H1 (cell line): ENCODE data around the gene KLHL34. TPM values are rescaled to one million over a fixed set of nuclear protein-coding genes. Genes with fewer than 3 reads are reported as not detected.

Experiments used
- CTCF ChIA-PET: fragments of 300-600 bp; sonication (Branson Sonifier 250); formaldehyde crosslinking; loops from one replicate; lab custom pipeline; 2021; ENCODE audit not compliant: partially characterized antibody; lab: Charles Lee
- POLR2A ChIA-PET: fragments of 300-600 bp; sonication (Branson Sonifier 250); formaldehyde crosslinking; loops from one replicate; lab custom pipeline; 2021; ENCODE audit warnings: inconsistent platforms; ENCODE audit not compliant: partially characterized antibody; lab: Charles Lee
- DNase-seq, 2 experiments: peaks; one replicate each; pipeline versions ENCODE4 v3.0.0 to v3.0.0-alpha.2; 2010 to 2022; ENCODE audit warnings: low spot score in 2 of 2, low read depth in 1 of 2, mixed read lengths in 1 of 2
- FAIRE-seq: peaks from 2 replicates; lab custom pipeline; 2011; peaks lifted over from hg19 to GRCh38; lab: Jason Lieb, UNC
- H2AFZ ChIP-seq: 2 replicates; pipeline ENCODE4 v1.8.1; 2012; ENCODE audit warnings: low read length, inconsistent platforms
- H2AK5ac ChIP-seq: 2 replicates; pipeline ENCODE4 v1.6.1; 2013; ENCODE audit warnings: low read depth, low read length
- H2BK120ac ChIP-seq: replicated peaks from 2 replicates; pipeline ENCODE3; 2013; ENCODE audit warnings: low read depth, low read length, inconsistent platforms
- H2BK12ac ChIP-seq: 2 replicates; pipeline ENCODE4 v1.6.1; 2013; ENCODE audit warnings: low read depth, low read length
- H2BK15ac ChIP-seq: 2 replicates; pipeline ENCODE4 v1.6.1; 2013; ENCODE audit warnings: low read length
- H2BK20ac ChIP-seq: 2 replicates; pipeline ENCODE4 v1.6.1; 2013; ENCODE audit warnings: low read length
- H2BK5ac ChIP-seq: 2 replicates; pipeline ENCODE4 v1.6.1; 2013; ENCODE audit warnings: low read depth, low read length
- H3K14ac ChIP-seq: 2 replicates; pipeline ENCODE4 v1.6.1; 2013; ENCODE audit warnings: inconsistent platforms; ENCODE audit not compliant: insufficient read length
- H3K18ac ChIP-seq: 2 replicates; pipeline ENCODE4 v1.6.1; 2013; ENCODE audit warnings: low read length; ENCODE audit errors: extremely low read depth
- H3K23ac ChIP-seq: 2 replicates; pipeline ENCODE4 v1.6.1; 2013; ENCODE audit warnings: inconsistent platforms; ENCODE audit not compliant: insufficient read length
- H3K23me2 ChIP-seq: 2 replicates; pipeline ENCODE4 v1.6.1; 2013; ENCODE audit warnings: low read depth, low read length
- H3K27ac ChIP-seq: 2 replicates; pipeline ENCODE4 v1.6.1; 2011; ENCODE audit warnings: low read depth, low read length, inconsistent platforms
- H3K27me3 ChIP-seq, 4 experiments: replicated peaks in 1 of 4; 1 replicate in 1 of 4; 2 replicates in 3 of 4; pipeline versions ENCODE4 v1.6.1 to v1.8.1; 2011 to 2013; ENCODE audit warnings: low read length in 3 of 4, mild to moderate bottlenecking in 3 of 4, inconsistent platforms in 2 of 4, mixed read lengths in 2 of 4, moderate library complexity in 1 of 4; ENCODE audit not compliant: control insufficient read depth in 3 of 4, insufficient read depth in 3 of 4; ENCODE audit errors: extremely low read depth in 1 of 4
- H3K36me3 ChIP-seq, 4 experiments: 2 replicates each; pipeline versions ENCODE4 v1.6.1 to v1.8.1; 2011 to 2013; ENCODE audit warnings: mild to moderate bottlenecking in 4 of 4, low read length in 3 of 4, moderate library complexity in 2 of 4, control low read depth in 1 of 4, inconsistent platforms in 1 of 4; ENCODE audit not compliant: insufficient read depth in 4 of 4, control insufficient read depth in 2 of 4
- H3K4ac ChIP-seq: replicated peaks from 2 replicates; pipeline ENCODE3; 2013; ENCODE audit warnings: low read length, low read depth, mixed read lengths, inconsistent platforms; ENCODE audit not compliant: insufficient read length
- H3K4me1 ChIP-seq, 4 experiments: replicated peaks in 1 of 4; 1 replicate in 1 of 4; 2 replicates in 3 of 4; pipeline versions ENCODE4 v1.6.1 to v1.8.1; 2011 to 2013; ENCODE audit warnings: low read length in 3 of 4, inconsistent platforms in 2 of 4, mixed read lengths in 1 of 4; ENCODE audit not compliant: insufficient read depth in 4 of 4, control insufficient read depth in 3 of 4
- H3K4me2 ChIP-seq, 2 experiments: 2 replicates each; pipeline versions ENCODE4 v1.6.1 to v1.8.1; 2011 to 2013; ENCODE audit warnings: low read depth in 2 of 2, low read length in 2 of 2, control low read depth in 1 of 2, inconsistent platforms in 1 of 2, mild to moderate bottlenecking in 1 of 2; ENCODE audit not compliant: insufficient read depth in 1 of 2
- H3K4me3 ChIP-seq, 4 experiments: fragments of 200-600, 300-600 bp in 1 of 4; sonication (generic), shearing (Covaris generic), sonication (Bioruptor Twin) in 1 of 4; 2 replicates each; pipeline versions ENCODE4 v1.5.1 to v1.8.1; 2011 to 2016; ENCODE audit warnings: low read length in 4 of 4, low read depth in 3 of 4, control low read depth in 2 of 4, inconsistent platforms in 2 of 4, mild to moderate bottlenecking in 2 of 4, mixed read lengths in 1 of 4, moderate library complexity in 1 of 4; ENCODE audit not compliant: insufficient read depth in 2 of 4; ENCODE audit errors: extremely low read depth in 1 of 4
- H3K56ac ChIP-seq: replicated peaks from 2 replicates; pipeline ENCODE3; 2013; ENCODE audit warnings: low read depth, mild to moderate bottlenecking, mixed read lengths, low read length, inconsistent platforms; ENCODE audit not compliant: insufficient read length
- H3K79me1 ChIP-seq: 2 replicates; pipeline ENCODE4 v1.6.1; 2013; ENCODE audit warnings: low read depth, low read length, control low read depth
- H3K79me2 ChIP-seq, 2 experiments: 2 replicates each; pipeline versions ENCODE4 v1.6.1 to v1.8.1; 2012 to 2013; ENCODE audit warnings: low read length in 2 of 2, mild to moderate bottlenecking in 2 of 2, inconsistent platforms in 1 of 2; ENCODE audit not compliant: insufficient read depth in 2 of 2, control insufficient read depth in 1 of 2
- H3K9ac ChIP-seq, 4 experiments: replicated peaks in 1 of 4; 1 replicate in 1 of 4; 2 replicates in 3 of 4; pipeline versions ENCODE4 v1.6.1 to v1.8.1; 2011 to 2013; ENCODE audit warnings: low read depth in 3 of 4, low read length in 3 of 4, control low read depth in 2 of 4, mild to moderate bottlenecking in 2 of 4, moderate library complexity in 2 of 4, inconsistent platforms in 1 of 4; ENCODE audit errors: extremely low read depth in 1 of 4
- H3K9me3 ChIP-seq, 2 experiments: 2 replicates each; pipeline versions ENCODE4 v1.6.1 to v1.8.1; 2012 to 2013; ENCODE audit warnings: mild to moderate bottlenecking in 2 of 2, moderate library complexity in 2 of 2, control low read depth in 1 of 2, inconsistent platforms in 1 of 2, low read depth in 1 of 2, low read length in 1 of 2, mixed read lengths in 1 of 2; ENCODE audit not compliant: insufficient read depth in 2 of 2
- H4K20me1 ChIP-seq, 2 experiments: replicated peaks in 1 of 2; 2 replicates each; pipeline versions ENCODE3 to v1.8.1; 2011 to 2013; ENCODE audit warnings: inconsistent platforms in 2 of 2, low read length in 2 of 2, mild to moderate bottlenecking in 1 of 2; ENCODE audit not compliant: insufficient read depth in 2 of 2, control insufficient read depth in 1 of 2
- H4K5ac ChIP-seq: 2 replicates; pipeline ENCODE4 v1.6.1; 2013; ENCODE audit warnings: low read length, low read depth, mixed read lengths, inconsistent platforms; ENCODE audit not compliant: insufficient read length
- H4K8ac ChIP-seq: 2 replicates; pipeline ENCODE4 v1.8.0; 2013; ENCODE audit warnings: mild to moderate bottlenecking, moderate library complexity, low read length, inconsistent platforms; ENCODE audit not compliant: insufficient read depth; ENCODE audit errors: extremely low read depth
- H4K91ac ChIP-seq: replicated peaks from 2 replicates; pipeline ENCODE3; 2013; ENCODE audit warnings: low read length, mixed read lengths, inconsistent platforms; ENCODE audit not compliant: insufficient read length
- EP300 ChIP-seq, 2 experiments: IDR thresholded peaks; 1 replicate in 1 of 2; 2 replicates in 1 of 2; pipeline ENCODE4 v1.6.1; 2011 to 2012; ENCODE audit warnings: low read depth in 2 of 2, low read length in 2 of 2, mild to moderate bottlenecking in 2 of 2, borderline replicate concordance in 1 of 2, inconsistent platforms in 1 of 2, moderate library complexity in 1 of 2
- HDAC2 ChIP-seq, 2 experiments: fragments of 300-600 bp in 1 of 2; sonication (generic) in 1 of 2; IDR thresholded peaks; 2 replicates each; pipeline ENCODE4 v1.6.1; 2011 to 2012; ENCODE audit warnings: low read depth in 2 of 2, low read length in 2 of 2, mild to moderate bottlenecking in 2 of 2, moderate library complexity in 2 of 2, borderline replicate concordance in 1 of 2, inconsistent platforms in 1 of 2
- MAFK ChIP-seq: IDR thresholded peaks from 2 replicates; pipeline ENCODE4 v1.6.1; 2012; ENCODE audit warnings: low read depth, mild to moderate bottlenecking, improper control_type of control experiment, low read length
- RBBP5 ChIP-seq: IDR thresholded peaks from 2 replicates; pipeline ENCODE4 v1.7.1; 2012; ENCODE audit warnings: low read depth, mild to moderate bottlenecking, inconsistent platforms, low read length, moderate library complexity, borderline replicate concordance
- SP2 ChIP-seq: IDR thresholded peaks from 2 replicates; pipeline ENCODE4 v1.6.1; 2012; ENCODE audit warnings: mild to moderate bottlenecking, low read length, inconsistent platforms
- YY1 ChIP-seq: IDR thresholded peaks from 2 replicates; pipeline ENCODE4 v1.6.1; 2011; ENCODE audit warnings: low read depth, mild to moderate bottlenecking, low read length
- ZNF274 ChIP-seq: IDR thresholded peaks from 2 replicates; pipeline ENCODE4 v1.7.0; 2012; ENCODE audit warnings: low read length, borderline replicate concordance; ENCODE audit errors: extremely low read depth
- WGBS, 2 experiments: shearing (Covaris generic) in 1 of 2; methylation state at CpG; one replicate each; pipeline versions ENCODE4 v1.1.6 to v1.1.7; 2013 to 2015; ENCODE audit warnings: low lambda C conversion rate in 2 of 2, mixed read lengths in 2 of 2, inconsistent platforms in 1 of 2, low coverage in 1 of 2, missing lambda C conversion rate in 1 of 2; ENCODE audit not compliant: insufficient replicate concordance in 2 of 2, insufficient coverage in 1 of 2, insufficient read length in 1 of 2; ENCODE audit errors: extremely low coverage in 1 of 2, missing lambda C conversion rate in 1 of 2; 5-methylcytosine and 5-hydroxymethylcytosine counted together
- polyA plus RNA-seq, 7 experiments: library from polyadenylated mRNA; depleted of rRNA in 3 of 7; stranded (reverse) in 5 of 7; unstranded in 2 of 7; fragments of >200 nt in 5 of 7; fragments of 200-250 nt in 2 of 7; gene quantifications; 1 replicate in 5 of 7; 2 replicates in 1 of 7; 4 replicates in 1 of 7; pipeline versions ENCODE4 v1.2.1 to v1.2.3, GENCODE V29; 2011 to 2013; ENCODE audit warnings: missing spikeins in 2 of 7, mixed read lengths in 2 of 7
- total RNA-seq: library from RNA; stranded (reverse); fragmentation: NEBNext Ultra II Directional; extraction: Animal tissue kit (Norgen Biotek cat#: 25700); gene quantifications from 2 replicates; pipeline ENCODE4 v1.2.1, GENCODE V29; 2021
- TF ChIP-seq, protein P1 (sequence below): IDR thresholded peaks from 2 replicates; pipeline ENCODE4 v1.6.1; 2012; ENCODE audit warnings: inconsistent platforms
- TF ChIP-seq, protein P2 (sequence below): IDR thresholded peaks from 2 replicates; pipeline ENCODE4 v1.6.1; 2012; ENCODE audit warnings: low read length, inconsistent platforms

KLHL34 gene
- total and polyA plus RNA-seq, 2 of the 8 experiments (the other 6 are each of a cell fraction or from before 2014, with no cell fraction given), result not detected

DNA sequence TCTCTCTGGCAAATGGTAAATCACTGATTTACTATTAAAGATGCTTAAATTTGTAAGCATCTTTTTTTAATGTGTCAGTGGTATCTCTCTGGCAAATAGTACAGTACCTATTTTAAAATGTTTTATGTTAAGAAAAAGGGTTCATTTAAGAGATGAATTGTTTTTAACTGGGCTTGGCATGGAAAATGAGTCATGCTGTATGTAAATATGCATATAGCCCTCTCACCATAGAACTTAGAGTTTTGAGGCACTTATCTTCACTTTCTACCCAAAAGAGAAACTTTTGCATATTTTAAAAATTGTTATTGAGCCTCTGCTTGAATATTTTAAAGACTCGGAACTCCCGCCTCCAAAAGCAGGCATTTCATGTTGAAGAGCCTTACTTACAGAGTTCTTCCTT lies 37.9 kb downstream of the KLHL34 start:
- Histone ChIP-seq H3K79me2 (no peaks in the 10 kb centered on the region), H2BK5ac (no peak overlapping the region)
- TF ChIP-seq, protein P1, sequence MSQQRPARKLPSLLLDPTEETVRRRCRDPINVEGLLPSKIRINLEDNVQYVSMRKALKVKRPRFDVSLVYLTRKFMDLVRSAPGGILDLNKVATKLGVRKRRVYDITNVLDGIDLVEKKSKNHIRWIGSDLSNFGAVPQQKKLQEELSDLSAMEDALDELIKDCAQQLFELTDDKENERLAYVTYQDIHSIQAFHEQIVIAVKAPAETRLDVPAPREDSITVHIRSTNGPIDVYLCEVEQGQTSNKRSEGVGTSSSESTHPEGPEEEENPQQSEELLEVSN, result no peak
- TF ChIP-seq YY1 (no peak), ZNF274 (no peak), EP300 (IDR thresholded peaks at IDR 0.05; ENCODE audit: borderline replicate concordance in 1 of 2, low read depth in 2 of 2, low read length in 2 of 2) (no peak), RBBP5 (no peak), HDAC2 (IDR thresholded peaks at IDR 0.05; ENCODE audit: borderline replicate concordance in 1 of 2, low read depth in 2 of 2, low read length in 2 of 2) (no peak), MAFK (no peak), SP2 (no peak)
- TF ChIP-seq, protein P2, sequence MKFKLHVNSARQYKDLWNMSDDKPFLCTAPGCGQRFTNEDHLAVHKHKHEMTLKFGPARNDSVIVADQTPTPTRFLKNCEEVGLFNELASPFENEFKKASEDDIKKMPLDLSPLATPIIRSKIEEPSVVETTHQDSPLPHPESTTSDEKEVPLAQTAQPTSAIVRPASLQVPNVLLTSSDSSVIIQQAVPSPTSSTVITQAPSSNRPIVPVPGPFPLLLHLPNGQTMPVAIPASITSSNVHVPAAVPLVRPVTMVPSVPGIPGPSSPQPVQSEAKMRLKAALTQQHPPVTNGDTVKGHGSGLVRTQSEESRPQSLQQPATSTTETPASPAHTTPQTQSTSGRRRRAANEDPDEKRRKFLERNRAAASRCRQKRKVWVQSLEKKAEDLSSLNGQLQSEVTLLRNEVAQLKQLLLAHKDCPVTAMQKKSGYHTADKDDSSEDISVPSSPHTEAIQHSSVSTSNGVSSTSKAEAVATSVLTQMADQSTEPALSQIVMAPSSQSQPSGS, result no peak

More for the DNA sequence above, 37.9 kb downstream of the KLHL34 start:
- Histone ChIP-seq H3K4me2 (no peak overlapping the region), H3K56ac (no peak overlapping the region), H2BK20ac (no peak overlapping the region), H3K4me3 (no peak overlapping the region), H4K5ac (no peak overlapping the region), H2BK120ac (no peak overlapping the region), H3K9ac (no peak overlapping the region), H2BK15ac (no peak overlapping the region), H4K8ac (no peak overlapping the region), H3K9me3 (no peaks in the 10 kb centered on the region), H3K79me1 (no peaks in the 10 kb centered on the region), H3K18ac (no peak overlapping the region), H3K27ac (no peak overlapping the region), H2AK5ac (no peak overlapping the region), H3K23ac (no peak overlapping the region), H3K14ac (no peak overlapping the region), H2BK12ac (no peak overlapping the region), H3K27me3 (no peaks in the 10 kb centered on the region), H3K4ac (no peak overlapping the region), H4K20me1 (no peaks in the 10 kb centered on the region), H2AFZ (no peak overlapping the region), H3K4me1 (no peaks in the 10 kb centered on the region), H3K36me3 (no peaks in the 10 kb centered on the region), H4K91ac (no peak overlapping the region), H3K23me2 (no peaks in the 10 kb centered on the region)
- no peak for FAIRE-seq
- 92% methylated on average over 2 of the region's 2 CpGs; no CpG with 5 or more reads in 1 of the 2 experiments for WGBS, 2 experiments
- CTCF ChIA-PET, result no interaction called here
- POLR2A ChIA-PET, result no interaction called here
- no peak for DNase-seq
